SU-DHL-6 (cell line): ENCODE data around the gene LYSMD2.

Experiments used
- H2AFZ ChIP-seq: fragments of 200-600 bp; sonication (generic); 2 replicates; pipeline ENCODE4 v1.6.1; 2014; ENCODE audit warnings: low read depth, mild to moderate bottlenecking, moderate library complexity, mixed read lengths, antibody characterized with exemption, low read length; ENCODE audit not compliant: severe bottlenecking
- H3F3A ChIP-seq: fragments of 200-600 bp; shearing (Covaris generic); 2 replicates; pipeline ENCODE4 v1.6.0; 2016; ENCODE audit warnings: antibody characterized with exemption, mild to moderate bottlenecking; ENCODE audit not compliant: insufficient read depth
- H3K27ac ChIP-seq: fragments of 200-600 bp; sonication (generic); 2 replicates; pipeline ENCODE4 v1.5.1; 2016; ENCODE audit warnings: low read depth, mild to moderate bottlenecking, low read length, moderate library complexity, mixed read lengths
- H3K27me3 ChIP-seq: fragments of 200-600 bp; sonication (generic), shearing (Covaris generic); 2 replicates; pipeline ENCODE4 v1.6.0; 2014; ENCODE audit warnings: mild to moderate bottlenecking, low read length
- H3K36me3 ChIP-seq: fragments of 200-600 bp; sonication (generic); 2 replicates; pipeline ENCODE4 v1.6.1; 2014; ENCODE audit warnings: mild to moderate bottlenecking, low read length, mixed read lengths
- H3K4me2 ChIP-seq: fragments of 300-600, 200-600 bp; shearing (Covaris generic), sonication (generic); 2 replicates; pipeline ENCODE4 v1.6.0; 2014; ENCODE audit warnings: low read length, low read depth, mild to moderate bottlenecking; ENCODE audit not compliant: poor library complexity, severe bottlenecking
- H3K4me3 ChIP-seq: fragments of 200-600 bp; sonication (generic); 2 replicates; pipeline ENCODE4 v1.5.1; 2014; ENCODE audit warnings: antibody characterized with exemption, low read length, mild to moderate bottlenecking, mixed read lengths; ENCODE audit not compliant: insufficient read depth, poor library complexity, severe bottlenecking
- H3K79me2 ChIP-seq: fragments of 200-600 bp; sonication (generic); 2 replicates; pipeline ENCODE4 v1.6.1; 2014; ENCODE audit warnings: mild to moderate bottlenecking, low read length, moderate library complexity; ENCODE audit not compliant: insufficient read depth
- H3K9ac ChIP-seq: fragments of 200-600 bp; sonication (generic); 2 replicates; pipeline ENCODE4 v1.7.0; 2014; ENCODE audit warnings: mild to moderate bottlenecking, low read length
- H3K9me2 ChIP-seq: fragments of 200-600 bp; sonication (generic); replicated peaks from 2 replicates; pipeline ENCODE4 v1.6.1; 2014; ENCODE audit warnings: low read length; ENCODE audit not compliant: insufficient read depth
- H3K9me3 ChIP-seq: fragments of 200-600 bp; sonication (generic); 2 replicates; pipeline ENCODE4 v1.6.1; 2014; ENCODE audit warnings: low read length, mixed read lengths; ENCODE audit not compliant: insufficient read depth
- H4K20me1 ChIP-seq: fragments of 200-600 bp; sonication (generic); 2 replicates; pipeline ENCODE4 v1.6.1; 2014; ENCODE audit warnings: low read depth, mild to moderate bottlenecking, antibody characterized with exemption, low read length, moderate library complexity, mixed read lengths
- CTCF ChIP-seq: fragments of 200-600 bp; sonication (generic); IDR thresholded peaks from one replicate; pipeline ENCODE4 v1.5.1; 2017; ENCODE audit warnings: antibody characterized with exemption, mild to moderate bottlenecking, low read length, moderate library complexity; ENCODE audit not compliant: insufficient read depth, poor library complexity, severe bottlenecking
- EZH2phosphoT487 ChIP-seq: fragments of 200-600 bp; sonication (generic), shearing (Covaris generic); conservative IDR thresholded peaks from 2 replicates; pipeline ENCODE4 v1.6.1; 2018; ENCODE audit warnings: mild to moderate bottlenecking, antibody characterized with exemption, low read length, moderate library complexity, mixed read lengths

LYSMD2 gene

GRCh38 chr15:51681303-51681963, 56.0 kb downstream of the LYSMD2 start, which contains the start of gene SCG3:
Gene SCG3, plus strand, starts transcription at chr15:51681503. Its CDS starts 253 bp downstream, at chr15:51681756.
- no peaks in the 10 kb centered on the region for H3F3A ChIP-seq
- H3K36me3 ChIP-seq = no peaks in the 10 kb centered on the region
- H2AFZ ChIP-seq = no peak within 1 kb of the TSS
- TF ChIP-seq CTCF = no peak
- no peak for TF ChIP-seq EZH2phosphoT487
- H3K9ac ChIP-seq = no peak within 1 kb of the TSS
- H3K9me2 ChIP-seq = no peaks in the 10 kb centered on the region
- H4K20me1 ChIP-seq = no peaks in the 10 kb centered on the region
- H3K79me2 ChIP-seq = no peaks in the 10 kb centered on the region
- no peaks in the 10 kb centered on the region for H3K9me3 ChIP-seq
- H3K27ac ChIP-seq = no peak within 1 kb of the TSS
- H3K27me3 ChIP-seq = 0 out of 2 replicates have a peak, but pooled peaks cover 3% of the 10 kb centered on the region
- no peak within 1 kb of the TSS for H3K4me3 ChIP-seq
- H3K4me2 ChIP-seq = no peak within 1 kb of the TSS

- Histone ChIP-seq H4K20me1 (no peaks in the 10 kb centered on the region), H3K79me2 (no peaks in the 10 kb centered on the region), H3K27ac (no peak overlapping the region), H3F3A (no peaks in the 10 kb centered on the region), H3K9me2 (no peaks in the 10 kb centered on the region), H3K4me2 (no peak overlapping the region), H2AFZ (no peak overlapping the region), H3K4me3 (no peak overlapping the region), H3K27me3 (0 out of 2 replicates have a peak, but pooled peaks cover 3% of the 10 kb centered on the region), H3K9me3 (no peaks in the 10 kb centered on the region), H3K36me3 (no peaks in the 10 kb centered on the region), H3K9ac (no peak overlapping the region)
- no peak for TF ChIP-seq CTCF
- TF ChIP-seq EZH2phosphoT487 = no peak
Observed at GRCh38 chr15:51680321-51680720, 57.1 kb downstream of the LYSMD2 start.

- TF ChIP-seq CTCF (no peak), EZH2phosphoT487 (no peak)
- H4K20me1 ChIP-seq = no peaks in the 10 kb centered on the region
- H3K4me2 ChIP-seq = no peak overlapping the region
- H3F3A ChIP-seq = no peaks in the 10 kb centered on the region
- no peak overlapping the region for H2AFZ ChIP-seq
- no peaks in the 10 kb centered on the region for H3K9me2 ChIP-seq
- no peaks in the 10 kb centered on the region for H3K36me3 ChIP-seq
- no peaks in the 10 kb centered on the region for H3K79me2 ChIP-seq
- H3K4me3 ChIP-seq = no peak overlapping the region
- H3K9me3 ChIP-seq = no peaks in the 10 kb centered on the region
- 0 out of 2 replicates have a peak, but pooled peaks cover 3% of the 10 kb centered on the region for H3K27me3 ChIP-seq
- H3K9ac ChIP-seq = no peak overlapping the region
- no peak overlapping the region for H3K27ac ChIP-seq
Observed at GRCh38 chr15:51678096-51678495, 59.4 kb downstream of the LYSMD2 start.
